Spleen (tissue), 7 donors: ENCODE results near the gene MMP11.

Source experiments
- POLR2AphosphoS5 ChIP-seq, 3 donors: sonication (generic); formaldehyde crosslinking; IDR thresholded peaks; one replicate each; pipeline ENCODE4 v1.5.1; 2017; ENCODE audit warnings: antibody characterized with exemption in 3 of 3
- TF ChIP-seq, protein P1 (sequence below), 11 experiments: fragments of 200-600 bp in 7 of 11; fragments of 450-650 bp in 4 of 11; sonication (generic) in 4 of 11; IDR thresholded peaks in 8 of 11; conservative IDR thresholded peaks in 3 of 11; 1 replicate in 7 of 11; 2 replicates in 4 of 11; pipeline versions ENCODE4 v1.4.0 to v1.8.0; 2016 to 2021; ENCODE audit warnings: antibody characterized with exemption in 11 of 11, inconsistent platforms in 4 of 11, mild to moderate bottlenecking in 1 of 11
- donor health status: DM: no; HTN: no; CAD: no; lungs with moderate emphysema.
- donor health status: DM: no; HTN: no; CAD: no.
- donor health status: DM: no; HTN: no; CAD: no.

- TF ChIP-seq, protein P1, sequence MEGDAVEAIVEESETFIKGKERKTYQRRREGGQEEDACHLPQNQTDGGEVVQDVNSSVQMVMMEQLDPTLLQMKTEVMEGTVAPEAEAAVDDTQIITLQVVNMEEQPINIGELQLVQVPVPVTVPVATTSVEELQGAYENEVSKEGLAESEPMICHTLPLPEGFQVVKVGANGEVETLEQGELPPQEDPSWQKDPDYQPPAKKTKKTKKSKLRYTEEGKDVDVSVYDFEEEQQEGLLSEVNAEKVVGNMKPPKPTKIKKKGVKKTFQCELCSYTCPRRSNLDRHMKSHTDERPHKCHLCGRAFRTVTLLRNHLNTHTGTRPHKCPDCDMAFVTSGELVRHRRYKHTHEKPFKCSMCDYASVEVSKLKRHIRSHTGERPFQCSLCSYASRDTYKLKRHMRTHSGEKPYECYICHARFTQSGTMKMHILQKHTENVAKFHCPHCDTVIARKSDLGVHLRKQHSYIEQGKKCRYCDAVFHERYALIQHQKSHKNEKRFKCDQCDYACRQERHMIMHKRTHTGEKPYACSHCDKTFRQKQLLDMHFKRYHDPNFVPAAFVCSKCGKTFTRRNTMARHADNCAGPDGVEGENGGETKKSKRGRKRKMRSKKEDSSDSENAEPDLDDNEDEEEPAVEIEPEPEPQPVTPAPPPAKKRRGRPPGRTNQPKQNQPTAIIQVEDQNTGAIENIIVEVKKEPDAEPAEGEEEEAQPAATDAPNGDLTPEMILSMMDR (IDR thresholded peaks at IDR 0.05 in 8 of 11, conservative IDR thresholded peaks at IDR 0.05 in 3 of 11), result no peak
- no peak for TF ChIP-seq POLR2AphosphoS5 (IDR thresholded peaks at IDR 0.05)
Observed at GRCh38 chr22:23787600-23787896, 14.9 kb downstream of the MMP11 start.
